Measurements from ENCODE around the gene TLX2. TPM values are rescaled to one million over a fixed set of nuclear protein-coding genes. Genes with fewer than 3 reads are reported as not detected.
A peak's percentile ranks its signal among the peaks of the same experiment; 100 is the strongest.

The TLX2 gene
- total and polyA plus RNA-seq, 2 of the 13 experiments (the other 11 are each of a cell fraction or from before 2014, with no cell fraction given): 0.05 to 0.20 TPM

GRCh38 chr2:74472086-74472944, 41.9 kb upstream of the TLX2 start, which contains the start of gene MRPL53 (continued):
- TF ChIP-seq PAF1 (CRISPR knock-in tag; IDR thresholded peaks at IDR 0.05): peak; percentile 76; the same call in 1 of the 2 replicates
- TF ChIP-seq ISX (CRISPR knock-in tag; conservative IDR thresholded peaks at IDR 0.05): 0 out of 2 replicates have a peak, but pooled peaks have one; percentile 66
- TF ChIP-seq IKZF1 (IDR thresholded peaks at IDR 0.05): no peak
- TF ChIP-seq ZNF230 (CRISPR knock-in tag; IDR thresholded peaks at IDR 0.05): peak; percentile 78
- peak; percentile 98 for TF ChIP-seq NCOA1 (CRISPR knock-in tag; IDR thresholded peaks at IDR 0.05)
- TF ChIP-seq, protein P1, sequence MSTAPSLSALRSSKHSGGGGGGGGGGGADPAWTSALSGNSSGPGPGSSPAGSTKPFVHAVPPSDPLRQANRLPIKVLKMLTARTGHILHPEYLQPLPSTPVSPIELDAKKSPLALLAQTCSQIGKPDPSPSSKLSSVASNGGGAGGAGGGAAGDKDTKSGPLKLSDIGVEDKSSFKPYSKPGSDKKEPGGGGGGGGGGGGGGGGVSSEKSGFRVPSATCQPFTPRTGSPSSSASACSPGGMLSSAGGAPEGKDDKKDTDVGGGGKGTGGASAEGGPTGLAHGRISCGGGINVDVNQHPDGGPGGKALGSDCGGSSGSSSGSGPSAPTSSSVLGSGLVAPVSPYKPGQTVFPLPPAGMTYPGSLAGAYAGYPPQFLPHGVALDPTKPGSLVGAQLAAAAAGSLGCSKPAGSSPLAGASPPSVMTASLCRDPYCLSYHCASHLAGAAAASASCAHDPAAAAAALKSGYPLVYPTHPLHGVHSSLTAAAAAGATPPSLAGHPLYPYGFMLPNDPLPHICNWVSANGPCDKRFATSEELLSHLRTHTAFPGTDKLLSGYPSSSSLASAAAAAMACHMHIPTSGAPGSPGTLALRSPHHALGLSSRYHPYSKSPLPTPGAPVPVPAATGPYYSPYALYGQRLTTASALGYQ (CRISPR knock-in tag; IDR thresholded peaks at IDR 0.05): peak; percentile 89
- TF ChIP-seq ZNF383 (CRISPR knock-in tag; IDR thresholded peaks at IDR 0.05; ENCODE audit: borderline replicate concordance): peak; percentile 98
- peak; percentile 76; the same call in 1 of the 2 replicates for TF ChIP-seq THYN1 (CRISPR knock-in tag; IDR thresholded peaks at IDR 0.05; ENCODE audit: borderline replicate concordance, low read depth)
- TF ChIP-seq ZNF619 (CRISPR knock-in tag; IDR thresholded peaks at IDR 0.05): peak; percentile 100
- TF ChIP-seq ZNF24 (IDR thresholded peaks at IDR 0.05): no peak
- TF ChIP-seq ZNF468 (CRISPR knock-in tag; IDR thresholded peaks at IDR 0.05): peak; percentile 91
- peak; percentile 92 for TF ChIP-seq ZMYM4 (CRISPR knock-in tag; IDR thresholded peaks at IDR 0.05)
- peak; percentile 99 for TF ChIP-seq ASH2L (IDR thresholded peaks at IDR 0.05; ENCODE audit: insufficient read length, low read depth, low read length)
- TF ChIP-seq, protein P2, sequence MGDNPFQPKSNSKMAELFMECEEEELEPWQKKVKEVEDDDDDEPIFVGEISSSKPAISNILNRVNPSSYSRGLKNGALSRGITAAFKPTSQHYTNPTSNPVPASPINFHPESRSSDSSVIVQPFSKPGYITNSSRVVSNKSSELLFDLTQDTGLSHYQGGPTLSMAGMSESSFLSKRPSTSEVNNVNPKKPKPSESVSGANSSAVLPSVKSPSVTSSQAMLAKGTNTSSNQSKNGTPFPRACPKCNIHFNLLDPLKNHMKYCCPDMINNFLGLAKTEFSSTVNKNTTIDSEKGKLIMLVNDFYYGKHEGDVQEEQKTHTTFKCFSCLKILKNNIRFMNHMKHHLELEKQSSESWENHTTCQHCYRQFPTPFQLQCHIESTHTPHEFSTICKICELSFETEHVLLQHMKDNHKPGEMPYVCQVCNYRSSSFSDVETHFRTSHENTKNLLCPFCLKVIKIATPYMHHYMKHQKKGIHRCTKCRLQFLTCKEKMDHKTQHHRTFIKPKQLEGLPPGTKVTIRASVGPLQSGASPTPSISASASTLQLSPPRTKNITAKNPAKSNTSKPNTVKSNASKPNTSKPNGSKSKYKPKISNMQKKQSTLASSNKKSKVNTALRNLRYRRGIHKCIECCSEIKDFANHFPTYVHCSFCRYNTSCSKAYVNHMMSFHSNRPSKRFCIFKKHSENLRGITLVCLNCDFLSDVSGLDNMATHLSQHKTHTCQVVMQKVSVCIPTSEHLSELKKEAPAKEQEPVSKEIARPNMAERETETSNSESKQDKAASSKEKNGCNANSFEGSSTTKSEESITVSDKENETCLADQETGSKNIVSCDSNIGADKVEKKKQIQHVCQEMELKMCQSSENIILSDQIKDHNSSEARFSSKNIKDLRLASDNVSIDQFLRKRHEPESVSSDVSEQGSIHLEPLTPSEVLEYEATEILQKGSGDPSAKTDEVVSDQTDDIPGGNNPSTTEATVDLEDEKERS (CRISPR knock-in tag; IDR thresholded peaks at IDR 0.05): peak; percentile 96; the same call in 1 of the 2 replicates
- peak; percentile 90 for TF ChIP-seq ISL2 (CRISPR knock-in tag; IDR thresholded peaks at IDR 0.05)
- peak; percentile 96 for TF ChIP-seq MXD4 (CRISPR knock-in tag; IDR thresholded peaks at IDR 0.05)
- 0 out of 2 replicates have a peak, but pooled peaks have one; percentile 71 for TF ChIP-seq TOE1 (CRISPR knock-in tag; IDR thresholded peaks at IDR 0.05)
- peak; percentile 99 for TF ChIP-seq PRMT3 (CRISPR knock-in tag; IDR thresholded peaks at IDR 0.05; ENCODE audit: borderline replicate concordance, low read depth)
- peak; percentile 74 for TF ChIP-seq ZNF10 (CRISPR knock-in tag; IDR thresholded peaks at IDR 0.05; ENCODE audit: borderline replicate concordance, low read depth)
- peak; percentile 83 for TF ChIP-seq POGZ (CRISPR knock-in tag; IDR thresholded peaks at IDR 0.05)
- TF ChIP-seq NAIF1 (CRISPR knock-in tag; IDR thresholded peaks at IDR 0.05; ENCODE audit: borderline replicate concordance): peak; percentile 88
- peak; percentile 81; the same call in 1 of the 2 replicates for TF ChIP-seq ZNF546 (CRISPR knock-in tag; conservative IDR thresholded peaks at IDR 0.05)
- TF ChIP-seq NKX3-1 (CRISPR knock-in tag; IDR thresholded peaks at IDR 0.05): peak; percentile 87
- peak; percentile 98 for TF ChIP-seq ZNF274 (CRISPR knock-in tag; IDR thresholded peaks at IDR 0.05)
- TF ChIP-seq CBFB (CRISPR knock-in tag; IDR thresholded peaks at IDR 0.05): peak; percentile 96
- TF ChIP-seq ZNF12 (CRISPR knock-in tag; IDR thresholded peaks at IDR 0.05): peak; percentile 60

Data from HepG2 (cell line).